GM19438 (cell line): Measurements from ENCODE around the gene DLX3.

Source experiments
- ATAC-seq: cut with Tn5 transposase; IDR thresholded peaks from one replicate; pipeline ENCODE4 v1.9.1; 2021; ENCODE audit warnings: low read depth; ENCODE audit not compliant: unreplicated experiment

DLX3 gene

DNA sequence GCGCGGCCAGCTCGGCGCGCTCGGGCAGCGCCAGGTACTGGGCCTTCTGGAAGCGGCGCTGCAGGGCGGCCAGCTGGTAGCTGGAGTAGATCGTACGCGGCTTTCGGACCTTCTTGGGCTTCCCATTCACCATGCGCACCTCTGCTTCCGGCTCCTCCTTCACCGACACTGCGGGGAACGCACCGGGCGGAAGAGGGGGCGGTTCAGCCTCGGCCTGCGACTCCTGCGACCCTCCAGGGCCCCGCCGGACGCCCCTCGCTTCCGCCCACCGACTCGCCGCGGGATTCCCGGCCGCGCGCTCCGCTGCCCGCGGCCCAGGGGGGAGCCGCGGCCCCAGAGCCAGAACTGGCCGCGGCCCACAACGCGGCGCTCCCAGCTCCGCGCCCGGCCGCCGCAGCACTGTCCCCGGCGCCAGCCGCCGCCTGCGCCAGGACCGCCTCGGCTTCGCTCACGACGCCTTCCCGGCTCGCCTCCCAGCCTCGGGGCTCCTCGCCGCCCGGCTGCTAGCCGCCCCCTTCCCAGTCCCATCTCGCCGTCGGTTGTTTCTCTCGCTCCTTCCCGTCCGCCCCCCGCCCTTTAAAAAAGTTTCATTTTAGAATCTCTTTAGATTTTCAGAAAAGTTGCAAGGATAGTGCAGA, 1.5 kb downstream of the DLX3 start:
- no peak for ATAC-seq

DNA sequence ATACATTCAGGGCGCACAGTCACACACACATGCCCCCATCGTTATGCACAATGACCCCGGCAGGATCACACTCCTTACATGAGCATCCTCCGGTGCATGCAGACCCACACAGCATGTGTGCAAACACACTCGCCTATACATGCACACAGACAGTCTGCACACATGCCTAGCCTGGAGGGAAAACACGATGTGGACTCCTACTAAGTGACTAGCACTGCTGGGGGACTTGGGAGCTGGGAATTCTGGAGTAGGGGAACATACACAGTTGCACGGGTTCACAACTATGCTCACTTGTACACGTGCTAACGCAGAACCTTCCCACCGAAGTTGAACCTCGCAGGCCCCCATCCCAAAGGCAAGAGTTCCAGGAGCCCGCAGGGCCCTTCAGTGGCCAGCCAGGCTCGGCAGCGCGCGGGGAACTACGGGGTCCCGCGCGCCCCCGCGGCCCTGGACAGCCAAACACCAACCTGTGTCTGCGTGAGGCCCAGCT, 2.0 kb downstream of the DLX3 start:
- no peak for ATAC-seq

GRCh38 chr17:49992191-49992932, 2.7 kb downstream of the DLX3 start:
- no peak for ATAC-seq

DNA sequence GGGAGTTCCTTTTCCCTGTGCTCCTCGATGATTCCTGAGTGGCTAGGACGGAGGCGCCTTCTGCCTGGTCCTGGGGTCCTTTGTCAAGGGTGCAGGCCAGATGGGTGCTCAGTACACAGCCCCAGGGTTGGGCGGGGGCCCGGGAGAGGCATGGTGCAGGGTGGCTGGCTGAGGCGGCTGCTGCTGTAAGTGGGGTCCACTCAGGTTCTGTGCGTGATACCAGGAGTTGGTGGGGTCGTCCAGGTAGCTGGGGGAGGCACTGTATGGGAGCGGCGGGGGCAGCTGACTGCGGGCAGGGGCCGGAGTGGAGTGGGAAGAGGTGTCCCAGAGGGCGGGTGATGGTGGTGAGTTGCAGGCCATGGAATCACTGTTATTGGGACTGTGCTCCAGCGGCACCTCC, 3.6 kb downstream of the DLX3 start:
- no peak for ATAC-seq

- no peak for ATAC-seq
Measured at GRCh38 chr17:49990921-49991320, 4.1 kb downstream of the DLX3 start.

GRCh38 chr17:49990331-49990730, 4.7 kb downstream of the DLX3 start:
- no peak for ATAC-seq

GRCh38 chr17:49989518-49989880, 5.5 kb downstream of the DLX3 start:
- no peak for ATAC-seq

GRCh38 chr17:49987681-49988441, 7.2 kb downstream of the DLX3 start:
- ATAC-seq = no peak

DNA sequence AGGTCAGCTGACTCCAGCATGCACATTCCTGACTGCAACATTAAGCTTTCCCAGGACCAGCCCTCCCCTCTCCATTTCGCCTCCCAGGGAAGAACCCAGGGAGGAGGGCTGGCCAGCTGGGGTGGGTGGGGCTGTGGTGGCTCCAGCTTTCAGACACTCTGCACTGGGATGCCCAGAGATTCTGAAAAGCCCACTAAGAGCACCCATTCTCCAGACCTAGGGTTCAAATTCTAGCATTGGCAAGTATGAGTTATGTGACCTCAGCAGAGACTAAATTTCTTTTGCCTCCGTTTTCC, 7.8 kb downstream of the DLX3 start:
- ATAC-seq = no peak

DNA sequence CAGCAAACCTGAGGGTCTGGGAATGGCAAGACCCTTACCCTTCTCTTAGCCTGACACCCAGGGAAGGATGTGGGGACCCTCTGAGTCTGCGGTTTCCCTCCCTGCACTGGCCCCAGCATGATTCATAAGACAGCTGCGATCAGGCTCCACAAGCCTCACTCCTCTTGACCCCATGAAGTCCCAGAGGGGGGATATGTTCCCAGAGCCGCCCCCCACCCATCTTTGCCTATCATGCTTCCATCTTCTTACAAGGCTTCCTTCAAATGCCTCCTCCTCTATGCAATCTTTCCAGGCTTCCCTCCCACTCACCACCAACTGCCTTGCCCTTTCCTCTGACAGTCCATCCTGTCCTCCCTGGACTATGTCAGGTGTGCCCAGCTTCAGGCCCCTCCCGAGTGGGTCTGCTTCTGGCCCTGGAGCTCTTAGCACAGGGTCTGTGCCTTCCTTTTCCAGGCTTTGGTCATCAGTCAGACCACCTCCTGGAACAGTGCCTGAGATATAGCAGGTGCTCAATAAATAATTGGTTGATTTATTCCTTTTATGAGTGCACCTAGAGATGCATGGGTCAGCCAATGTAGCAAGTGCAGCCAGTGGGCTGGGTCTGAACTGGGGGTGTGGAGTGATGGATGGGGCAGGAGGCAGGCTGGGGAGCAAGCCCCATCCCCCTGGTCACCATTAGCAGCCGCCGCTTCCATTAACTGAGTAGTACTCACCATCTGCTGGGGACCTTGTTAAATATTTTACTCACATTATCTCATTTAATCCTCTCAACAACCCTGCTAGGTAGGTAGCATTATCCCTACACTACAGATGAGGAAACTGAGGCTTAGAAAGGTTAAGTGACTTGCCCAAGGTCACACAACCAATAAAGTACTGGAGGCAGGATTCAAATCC, 8.4 kb downstream of the DLX3 start:
- ATAC-seq = no peak

- ATAC-seq = no peak
Measured at GRCh38 chr17:49985310-49985990, 9.6 kb downstream of the DLX3 start.

DNA sequence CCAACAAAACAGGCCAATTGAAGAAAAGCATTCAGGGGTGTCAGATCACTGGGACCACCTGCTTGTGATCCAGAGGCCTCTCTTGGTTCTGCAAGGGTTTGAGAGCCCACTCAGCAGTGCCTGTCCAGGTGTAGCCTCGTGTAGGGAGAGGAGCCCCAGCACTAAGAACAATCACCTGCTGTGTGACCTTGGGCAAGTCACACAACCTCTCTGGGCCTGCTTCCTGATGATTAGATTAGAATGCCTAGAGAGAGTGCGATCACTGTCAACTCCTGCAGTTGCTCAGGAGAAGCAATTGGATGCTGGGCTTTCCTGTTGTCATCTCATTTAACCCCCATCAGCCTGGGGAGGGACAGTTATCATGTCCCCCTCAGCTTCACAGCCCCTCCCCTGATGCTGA, 10.2 kb downstream of the DLX3 start:
- ATAC-seq = no peak

DNA sequence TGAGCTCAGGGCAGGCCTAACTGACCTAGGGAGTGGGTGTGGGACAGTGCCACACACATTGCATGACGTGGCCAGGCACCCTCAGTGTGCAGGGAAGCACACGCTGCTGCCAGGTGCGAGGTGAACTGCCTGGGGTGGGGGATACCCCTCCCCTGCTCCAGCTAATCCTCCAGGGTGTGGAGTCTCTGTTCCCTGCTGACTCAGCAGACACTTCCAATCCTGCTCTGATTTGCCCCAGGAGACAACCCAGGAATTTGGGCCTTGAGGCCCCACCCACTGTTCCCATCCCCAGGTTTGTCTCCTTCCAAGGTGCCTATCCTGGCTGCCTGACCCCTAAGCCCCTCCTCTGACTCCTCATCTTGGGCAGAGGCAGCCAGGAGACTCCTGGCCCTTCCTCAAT, 10.7 kb downstream of the DLX3 start:
- ATAC-seq = no peak

GRCh38 chr17:49980703-49981197, 14.3 kb downstream of the DLX3 start:
- ATAC-seq = no peak

- no peak for ATAC-seq
Measured at GRCh38 chr17:49979748-49980479, 15.1 kb downstream of the DLX3 start.

DNA sequence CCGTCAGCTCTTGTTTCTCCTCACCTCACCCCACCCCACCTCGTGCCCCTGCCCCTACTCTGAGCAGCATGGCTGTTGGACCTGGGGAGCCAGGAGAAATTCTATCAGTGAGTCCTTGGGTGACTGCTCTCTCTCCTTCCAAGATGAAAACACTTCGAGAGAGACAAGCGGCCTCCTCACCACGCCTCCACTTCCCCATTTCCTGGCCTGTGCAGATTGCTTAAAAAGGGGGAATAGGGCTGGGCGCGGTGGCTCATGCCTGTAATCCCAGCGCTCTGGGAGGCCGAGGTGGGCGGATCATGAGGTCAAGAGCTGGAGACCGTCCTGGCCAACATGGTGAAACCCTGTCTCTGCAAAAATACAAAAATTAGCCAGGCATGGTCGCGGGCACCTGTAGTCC, 16.5 kb downstream of the DLX3 start:
- no peak for ATAC-seq

DNA sequence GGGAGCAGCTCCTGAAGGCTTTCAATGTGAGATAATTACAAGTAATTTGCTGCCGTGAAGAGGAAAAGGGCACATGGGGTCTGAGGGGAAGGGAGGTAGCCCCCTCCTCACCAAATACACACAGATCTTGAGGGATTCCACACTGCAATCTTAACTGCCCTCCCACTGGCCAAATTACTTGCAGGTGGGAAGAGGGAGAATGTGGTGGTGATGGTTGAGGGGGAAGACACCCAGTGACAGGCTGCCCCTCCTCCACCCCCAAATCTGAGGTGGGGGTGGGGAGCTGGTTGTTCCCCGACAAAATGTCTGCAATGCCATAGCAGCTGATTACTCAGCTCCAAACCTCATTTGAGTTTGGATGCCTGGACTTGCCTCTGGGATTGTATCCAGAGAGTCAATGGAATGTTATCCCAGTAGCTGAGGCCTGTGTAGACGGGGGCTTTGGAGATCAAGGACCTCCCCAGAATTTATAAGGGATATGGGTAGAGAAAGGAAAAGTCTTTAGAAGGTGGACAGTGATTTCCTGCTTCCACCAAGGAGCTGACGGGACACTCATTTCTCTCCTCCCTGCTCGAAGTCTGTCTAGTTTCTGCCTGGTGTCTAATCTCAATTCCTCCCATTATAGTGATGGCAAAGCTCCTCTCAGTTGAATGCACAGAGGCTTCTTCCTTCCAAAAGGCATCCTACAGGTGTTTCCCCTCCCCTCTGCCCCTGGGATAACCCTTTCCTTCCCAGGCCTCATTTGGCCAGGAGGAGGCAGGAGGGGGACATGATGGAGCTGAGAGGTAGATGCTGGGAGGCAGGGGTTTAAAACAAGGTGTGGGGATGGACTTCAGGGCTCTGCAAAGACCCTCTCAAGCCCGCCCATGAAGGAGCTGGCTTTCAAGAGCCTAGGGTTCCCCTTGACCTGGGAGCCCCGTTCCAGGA, 17.3 kb downstream of the DLX3 start:
- no peak for ATAC-seq

DNA sequence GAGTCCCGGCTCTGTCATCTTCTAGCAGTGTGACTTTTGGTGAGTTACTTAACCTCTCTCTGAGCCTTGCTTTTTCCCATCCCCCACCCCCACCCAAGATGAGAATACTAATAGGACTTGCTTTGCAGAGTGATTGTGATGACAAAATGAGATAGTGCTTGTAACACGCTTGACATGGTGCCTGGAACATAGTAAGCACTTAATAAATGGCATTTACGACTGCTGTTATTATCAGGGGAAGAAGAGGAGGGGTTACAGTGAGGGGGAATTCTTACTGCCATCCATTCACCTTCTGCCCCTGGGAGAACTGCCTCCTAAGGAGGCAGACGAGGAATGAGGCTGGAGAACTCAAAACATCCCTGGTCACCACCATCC, 18.2 kb downstream of the DLX3 start:
- ATAC-seq = no peak
